Liver (tissue), 3 donors: ENCODE data around the gene TAF1B.

ENCODE experiments used
- CTCF ChIP-seq: fragments of 150-350 bp; IDR thresholded peaks from 2 replicates; pipeline ENCODE4 v1.5.1; 2017; ENCODE audit warnings: improper control_type of control experiment, low read depth, low read length; ENCODE audit not compliant: missing input control
- FOXA1 ChIP-seq: IDR thresholded peaks from 2 replicates; pipeline ENCODE4 v1.6.1; 2016; ENCODE audit warnings: antibody characterized with exemption
- GABPA ChIP-seq, 2 donors: IDR thresholded peaks in 1 of 2; conservative IDR thresholded peaks in 1 of 2; 2 replicates each; pipeline ENCODE4 v1.6.1; 2016; ENCODE audit warnings: antibody characterized with exemption in 2 of 2, mild to moderate bottlenecking in 1 of 2, moderate library complexity in 1 of 2
- HNF4A ChIP-seq, 2 donors: conservative IDR thresholded peaks; 2 replicates each; pipeline ENCODE4 v1.6.1; 2016; ENCODE audit warnings: antibody characterized with exemption in 2 of 2, mild to moderate bottlenecking in 2 of 2
- HNF4G ChIP-seq: IDR thresholded peaks from 2 replicates; pipeline ENCODE4 v1.6.1; 2016; ENCODE audit warnings: antibody characterized with exemption
- RAD21 ChIP-seq, 2 donors: IDR thresholded peaks; 2 replicates each; pipeline ENCODE4 v1.6.1; 2016; ENCODE audit warnings: antibody characterized with exemption in 2 of 2, mild to moderate bottlenecking in 2 of 2
- REST ChIP-seq: IDR thresholded peaks from 2 replicates; pipeline ENCODE4 v1.6.1; 2016; ENCODE audit warnings: antibody characterized with exemption, mild to moderate bottlenecking
- SP1 ChIP-seq: IDR thresholded peaks from 2 replicates; pipeline ENCODE4 v1.6.1; 2018; ENCODE audit warnings: antibody characterized with exemption, mild to moderate bottlenecking
- TAF1 ChIP-seq: conservative IDR thresholded peaks from 2 replicates; pipeline ENCODE4 v1.6.1; 2016; ENCODE audit warnings: antibody characterized with exemption, mild to moderate bottlenecking
- YY1 ChIP-seq: IDR thresholded peaks from 2 replicates; pipeline ENCODE4 v1.6.1; 2016; ENCODE audit warnings: antibody characterized with exemption, mild to moderate bottlenecking
- TF ChIP-seq, protein P1 (sequence below): IDR thresholded peaks from 2 replicates; pipeline ENCODE4 v1.6.1; 2016; ENCODE audit warnings: antibody characterized with exemption
- TF ChIP-seq, protein P2 (sequence below): IDR thresholded peaks from 2 replicates; pipeline ENCODE4 v1.6.1; 2016; ENCODE audit warnings: antibody characterized with exemption
- donor health status: healthy.
- donor health status: healthy.

- TF ChIP-seq HNF4A (conservative IDR thresholded peaks at IDR 0.05): no peak
- TF ChIP-seq TAF1: no peak
- no peak for TF ChIP-seq CTCF
- TF ChIP-seq FOXA1: no peak
- TF ChIP-seq RAD21 (IDR thresholded peaks at IDR 0.05): no peak
- no peak for TF ChIP-seq REST
- TF ChIP-seq GABPA (IDR thresholded peaks at IDR 0.05 in 1 of 2, conservative IDR thresholded peaks at IDR 0.05 in 1 of 2): no peak
- TF ChIP-seq, protein P1, sequence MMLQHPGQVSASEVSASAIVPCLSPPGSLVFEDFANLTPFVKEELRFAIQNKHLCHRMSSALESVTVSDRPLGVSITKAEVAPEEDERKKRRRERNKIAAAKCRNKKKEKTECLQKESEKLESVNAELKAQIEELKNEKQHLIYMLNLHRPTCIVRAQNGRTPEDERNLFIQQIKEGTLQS: no peak
- no peak for TF ChIP-seq HNF4G
- no peak for TF ChIP-seq SP1
- TF ChIP-seq YY1: no peak
- TF ChIP-seq, protein P2, sequence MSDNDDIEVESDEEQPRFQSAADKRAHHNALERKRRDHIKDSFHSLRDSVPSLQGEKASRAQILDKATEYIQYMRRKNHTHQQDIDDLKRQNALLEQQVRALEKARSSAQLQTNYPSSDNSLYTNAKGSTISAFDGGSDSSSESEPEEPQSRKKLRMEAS: no peak
Observed at GRCh38 chr2:9879455-9880194, 36.4 kb downstream of the TAF1B start.
